Measurements from ENCODE around the gene RASEF.
"Not testable (repeated sequence)": the region's sequence is repeated elsewhere in the genome, so short reads cannot be mapped to it uniquely, and the experiment has no call there.

Gene RASEF

GRCh38 chr9:83062651-83063527 is at the start of gene RASEF:
TSS of gene RASEF (minus strand) at chr9:83063142. CDS start at chr9:83062867, 275 bp downstream.
- DNase-seq = peak; percentile 14

DNA sequence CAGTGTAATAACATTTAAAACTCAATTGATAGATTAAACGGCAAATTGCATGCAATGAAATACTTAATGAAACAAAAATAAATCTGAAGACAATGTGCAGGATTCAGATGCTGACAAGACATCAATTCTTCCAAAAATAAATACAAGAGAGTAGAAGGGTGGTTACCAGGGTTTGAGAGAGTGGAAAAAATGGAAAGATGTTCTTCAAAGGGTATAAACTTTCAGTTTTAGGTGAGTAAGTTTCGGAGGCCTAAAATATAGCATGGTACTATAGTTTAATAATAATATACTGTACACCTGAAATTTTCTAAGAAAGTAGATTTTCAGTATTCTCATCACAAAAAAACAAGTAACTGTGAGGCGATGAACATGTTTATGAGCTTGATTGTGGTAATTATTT is 48.2 kb upstream of the RASEF start:
- no peak for DNase-seq

DNA sequence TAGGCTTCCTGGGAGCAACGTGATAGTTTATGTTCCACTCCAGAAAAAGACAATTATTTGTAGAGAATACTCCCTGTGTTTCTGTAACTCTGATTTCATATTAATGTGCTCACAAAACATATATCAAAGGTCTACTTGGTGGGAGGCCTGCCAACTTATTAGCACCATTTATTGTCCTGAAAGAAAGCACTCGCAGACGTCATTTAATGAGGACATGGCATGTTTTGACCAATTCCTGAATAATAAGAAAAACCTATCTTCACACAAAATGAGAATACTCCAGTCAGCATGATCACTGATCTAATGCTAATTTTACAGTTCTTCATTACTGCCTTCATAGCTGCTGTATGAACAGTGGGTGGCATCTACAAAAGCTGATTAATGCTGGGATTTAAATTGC is 46.4 kb upstream of the RASEF start:
- DNase-seq = no peak

- DNase-seq = no peak
Measured at GRCh38 chr9:83108208-83108607, 45.3 kb upstream of the RASEF start.

DNA sequence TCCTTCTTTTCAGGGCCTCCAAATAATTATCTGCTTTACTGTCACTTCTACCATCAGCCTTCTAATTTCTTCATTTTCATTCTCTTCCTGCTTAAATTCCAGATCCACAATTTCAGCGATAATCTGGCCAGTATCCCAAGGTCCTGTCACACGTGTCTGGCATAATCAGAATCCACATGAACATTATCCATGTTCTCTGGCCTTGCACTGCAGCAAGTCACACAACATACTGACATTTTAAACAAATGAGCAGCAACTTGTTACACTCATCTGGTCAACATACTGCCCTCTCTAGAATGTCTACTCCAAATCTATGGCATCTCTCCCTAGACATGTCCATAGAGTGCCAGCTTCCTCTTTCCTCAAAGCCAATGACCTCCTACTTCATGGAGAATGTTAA is 43.8 kb upstream of the RASEF start:
- no peak for DNase-seq

GRCh38 chr9:83106263-83106662 is 43.3 kb upstream of the RASEF start:
- no peak for DNase-seq

DNA sequence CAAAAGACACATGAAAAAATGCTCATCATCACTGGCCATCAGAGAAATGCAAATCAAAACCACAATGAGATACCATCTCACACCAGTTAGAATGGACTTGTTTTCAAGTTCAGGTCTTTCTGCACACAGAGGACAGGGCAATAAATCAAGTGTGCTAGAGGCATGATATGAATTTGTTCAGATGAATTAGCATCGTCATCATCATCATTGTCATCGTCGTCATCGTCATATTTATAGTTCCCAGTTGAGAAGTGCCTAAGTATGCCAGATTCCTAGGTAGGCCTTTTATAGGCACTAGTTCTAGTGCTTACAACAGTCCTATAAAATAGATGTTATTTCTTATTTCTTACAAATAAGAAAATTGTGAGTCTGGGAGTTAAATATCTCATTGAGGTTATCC is 34.7 kb upstream of the RASEF start:
- DNase-seq = no peak

DNA sequence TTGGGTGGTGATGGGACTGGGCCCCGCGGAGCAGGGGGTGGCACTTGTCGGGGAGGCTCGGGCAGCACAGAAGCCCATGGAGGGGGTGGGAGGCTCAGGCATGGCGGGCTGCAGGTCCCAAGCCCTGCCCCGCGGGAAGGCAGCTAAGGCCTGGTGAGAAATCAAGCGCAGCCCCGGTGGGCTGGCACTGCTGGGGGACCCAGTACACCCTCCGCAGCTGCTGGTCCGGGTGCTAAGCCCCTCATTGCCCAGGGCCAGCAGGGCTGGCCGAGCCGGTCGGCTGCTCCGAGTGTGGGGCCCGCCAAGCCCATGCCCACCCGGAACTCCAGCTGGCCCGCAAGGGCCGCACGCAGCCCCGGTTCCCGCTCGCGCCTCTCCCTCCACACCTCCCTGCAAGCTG is 30.4 kb upstream of the RASEF start:
- DNase-seq = not testable (repeated sequence)

- no peak for DNase-seq
Measured at GRCh38 chr9:83081846-83082245, 18.9 kb upstream of the RASEF start.

GRCh38 chr9:83081010-83081409 is 18.1 kb upstream of the RASEF start:
- DNase-seq = no peak

- not testable (repeated sequence) for DNase-seq
Measured at GRCh38 chr9:83075932-83076331, 13.0 kb upstream of the RASEF start.

DNA sequence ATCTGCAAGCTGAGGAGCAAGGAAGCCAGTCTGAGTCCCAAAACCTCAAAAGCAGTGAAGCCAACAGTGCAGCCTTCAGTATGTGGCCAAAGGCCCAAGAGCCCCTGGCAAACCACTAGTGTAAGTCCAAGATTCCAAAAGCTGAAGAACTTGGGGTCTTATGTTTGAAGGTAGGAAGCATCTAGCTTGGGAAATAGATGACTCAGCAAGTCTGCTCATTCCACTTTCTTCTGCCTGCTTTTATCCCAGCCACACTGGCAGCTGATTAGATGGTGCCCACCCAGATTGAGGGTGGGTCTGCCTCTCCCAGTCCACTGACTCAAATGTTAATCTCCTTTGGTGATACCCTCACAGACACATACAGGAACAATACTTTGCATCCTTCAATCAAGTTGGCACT is 9.6 kb upstream of the RASEF start:
- not testable (repeated sequence) for DNase-seq

DNA sequence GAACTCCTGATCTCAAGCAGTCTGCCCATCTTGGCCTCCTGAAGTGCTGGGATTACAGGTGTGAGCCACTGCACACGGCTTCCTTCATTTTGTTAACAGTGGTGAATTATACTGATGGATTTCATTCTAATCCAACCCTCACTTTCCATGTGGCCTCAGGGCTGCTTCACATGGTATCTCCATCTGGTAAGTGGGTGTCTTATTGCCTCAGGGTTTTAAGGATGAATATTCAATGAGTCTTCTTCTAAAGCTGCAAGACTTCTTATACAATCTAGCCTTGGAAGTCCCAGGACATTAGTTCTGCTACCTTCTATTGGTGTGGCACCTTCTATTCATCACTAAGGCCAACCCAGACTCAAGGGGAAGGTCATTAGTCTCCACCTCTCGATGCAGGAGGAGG is 8.7 kb upstream of the RASEF start:
- no peak for DNase-seq

- DNase-seq = no peak
Measured at GRCh38 chr9:83070261-83070660, 7.3 kb upstream of the RASEF start.

DNA sequence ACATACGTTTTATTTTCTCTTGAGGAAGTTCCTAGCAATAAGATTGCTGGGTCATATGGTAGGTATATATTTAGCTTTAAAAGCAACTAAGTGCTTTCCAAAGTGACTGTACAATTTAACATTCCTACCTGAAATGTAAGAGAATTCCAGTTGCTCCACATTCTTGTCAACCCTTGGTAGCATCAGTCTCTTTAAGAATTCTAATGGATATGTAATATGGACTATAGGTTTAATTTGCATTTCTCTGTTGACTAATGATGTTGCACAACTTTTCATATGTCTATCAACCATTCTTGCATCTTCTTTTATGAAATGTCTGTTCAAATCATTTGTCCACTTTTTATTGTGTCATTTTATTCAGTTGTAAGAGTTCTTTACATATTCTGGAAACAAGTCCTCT is 6.7 kb upstream of the RASEF start:
- DNase-seq = no peak

DNA sequence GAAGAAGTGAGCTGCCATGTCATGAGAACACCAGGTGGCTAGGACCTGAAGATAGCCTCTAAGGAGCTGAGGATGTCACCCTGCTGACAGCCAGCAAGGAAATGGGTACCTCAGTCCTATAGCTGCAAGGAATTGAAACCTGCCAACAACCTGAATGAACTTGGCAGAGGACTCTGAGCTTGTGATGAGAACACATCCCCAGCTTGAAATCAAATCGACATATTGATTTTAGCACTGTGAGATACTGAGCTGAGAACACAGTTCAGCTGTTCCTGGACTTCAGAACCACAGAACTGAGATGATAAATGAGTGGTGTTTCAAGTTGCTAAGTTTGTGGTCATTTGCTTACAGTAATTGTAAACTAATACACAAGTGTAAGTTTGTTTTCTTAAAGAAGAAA is 5.5 kb upstream of the RASEF start:
- no peak for DNase-seq

- DNase-seq = no peak
Measured at GRCh38 chr9:83067579-83067978, 4.6 kb upstream of the RASEF start.

DNA sequence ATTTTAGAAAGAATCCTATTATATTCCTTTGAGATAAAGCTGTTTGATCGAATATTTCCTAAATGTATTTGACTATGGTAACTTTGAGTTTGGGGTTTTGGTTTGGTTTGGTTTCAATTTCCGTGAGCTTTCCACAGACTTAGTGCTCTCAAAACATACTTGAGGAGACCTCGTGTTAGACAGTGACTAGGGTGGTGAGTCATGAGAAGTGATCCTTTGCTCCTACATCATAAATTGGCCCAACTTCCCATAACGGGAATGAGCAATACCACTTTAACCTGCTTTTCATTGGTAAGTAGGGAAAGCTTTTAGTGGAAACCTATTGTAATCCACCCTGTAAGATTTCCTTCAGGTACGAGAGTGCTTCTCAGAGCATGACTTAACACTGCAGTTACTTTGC is 3.8 kb upstream of the RASEF start:
- no peak for DNase-seq

DNA sequence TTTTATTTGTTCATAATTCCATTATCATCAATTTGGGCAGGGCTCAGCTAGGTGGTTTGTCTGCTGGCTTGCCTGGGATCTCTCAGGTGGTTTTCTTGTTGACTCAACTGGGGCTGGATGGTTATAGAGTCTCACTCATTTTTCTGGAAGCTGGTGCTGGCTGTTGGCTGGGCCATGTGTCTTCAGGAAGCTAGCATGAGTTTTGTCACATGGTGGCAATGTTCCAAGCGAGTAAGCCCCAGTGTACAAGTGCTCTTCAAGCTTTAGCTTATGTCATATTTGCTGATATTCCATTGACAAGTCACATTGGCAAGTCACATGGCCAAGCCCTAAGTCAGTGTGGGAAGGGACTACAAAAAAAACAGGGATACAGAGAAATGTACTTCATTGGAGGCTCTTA is 2.3 kb upstream of the RASEF start:
- no peak for DNase-seq

DNA sequence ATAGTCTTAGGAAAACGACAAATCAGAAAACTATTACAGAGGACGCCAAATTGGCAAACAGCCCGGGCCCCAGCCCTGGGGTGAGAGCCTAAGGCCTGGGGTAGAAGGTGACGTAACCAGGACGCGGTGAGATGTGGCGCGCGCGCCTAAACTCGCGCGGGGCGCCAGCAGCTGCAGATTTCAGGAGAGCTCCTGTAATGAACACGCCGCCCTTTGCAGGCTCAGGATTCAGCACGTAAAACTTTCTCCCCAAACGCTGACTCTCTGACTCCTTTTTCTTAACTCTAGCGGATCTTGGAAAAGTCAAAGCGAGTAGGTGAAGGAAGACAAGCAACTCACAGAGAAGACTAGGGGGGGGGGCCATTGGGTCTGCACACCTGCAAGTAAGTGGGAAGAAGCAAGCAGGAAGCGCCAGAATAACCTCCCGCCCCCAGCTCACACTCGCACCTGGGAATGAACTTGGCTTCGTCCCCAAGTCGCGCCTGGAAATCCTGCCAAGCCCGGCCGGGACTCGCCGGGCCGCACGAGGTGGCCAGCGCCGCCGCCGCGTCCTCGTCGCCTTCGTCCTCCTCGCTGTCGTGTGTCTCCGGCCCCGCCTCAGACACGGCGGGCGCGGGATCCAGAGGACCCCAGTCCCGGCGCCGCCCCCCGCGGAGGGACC is 822 bp downstream of the RASEF start:
- DNase-seq = no peak

DNA sequence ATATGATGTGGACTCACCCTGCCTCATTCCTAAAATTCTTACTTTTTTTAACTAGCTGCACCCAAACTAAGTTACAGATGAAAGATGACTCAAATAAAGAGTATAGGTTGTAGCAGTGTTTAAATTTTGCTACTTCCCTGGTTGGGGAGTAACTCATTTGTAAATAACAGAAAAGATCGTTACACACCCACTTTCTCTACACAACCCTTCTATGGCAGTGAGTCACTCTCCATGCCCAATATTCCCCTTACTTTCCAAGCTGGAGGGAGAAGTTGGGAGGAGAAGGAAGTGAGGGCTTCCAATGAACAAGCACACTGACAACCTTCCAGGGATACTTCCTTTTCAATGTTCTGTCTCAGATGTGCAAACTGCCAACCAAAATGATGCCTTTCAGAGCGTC is 1.9 kb downstream of the RASEF start:
- DNase-seq = no peak

GRCh38 chr9:83060556-83060955 is 2.4 kb downstream of the RASEF start:
- no peak for DNase-seq

GRCh38 chr9:83059417-83059816 is 3.5 kb downstream of the RASEF start:
- DNase-seq = no peak

DNA sequence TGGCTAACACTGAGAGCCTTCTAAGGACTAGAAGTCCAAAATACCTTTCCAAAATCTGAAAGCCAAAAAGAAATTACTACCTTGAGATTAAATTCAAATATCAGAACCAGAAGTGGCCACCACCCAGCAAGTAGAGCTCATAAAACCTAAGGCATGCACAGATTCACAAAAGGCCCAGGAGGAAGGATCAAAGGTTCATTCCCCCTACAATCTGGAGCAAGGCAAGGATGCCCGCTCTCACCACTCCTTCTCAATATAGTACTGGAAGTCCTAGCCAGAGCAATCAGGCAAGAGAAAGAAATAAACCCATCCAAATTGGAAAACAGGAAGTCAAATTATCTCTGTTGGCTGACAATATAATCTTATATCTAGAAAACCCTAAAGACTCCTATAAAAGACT is 6.0 kb downstream of the RASEF start:
- no peak for DNase-seq

DNA sequence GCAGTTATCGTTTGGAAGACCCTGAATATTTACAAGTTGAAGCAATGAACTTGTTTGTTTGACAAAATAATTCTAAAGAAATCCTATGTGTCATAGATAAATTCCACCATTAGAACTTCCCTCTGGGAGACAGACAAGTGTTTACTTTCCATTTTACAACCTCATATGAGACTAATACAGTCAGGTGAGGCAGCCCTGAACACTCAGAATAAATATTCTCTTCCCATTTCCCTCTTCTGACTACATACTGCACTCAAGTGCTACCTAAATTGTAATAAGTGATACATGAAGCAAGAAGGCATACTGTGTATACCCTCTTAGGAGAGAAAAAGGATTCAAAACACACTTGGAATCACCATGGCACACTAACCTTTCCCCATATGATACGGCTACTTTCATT is 6.8 kb downstream of the RASEF start:
- DNase-seq = no peak

Measured in NCI-H526 treated with DMSO at 0.1 percent for 48 hours (cell line).